H9 (cell line): ENCODE results near the gene APOL1. TPM values are rescaled to one million over a fixed set of nuclear protein-coding genes. Genes with fewer than 3 reads are reported as not detected.
A peak's percentile ranks its signal among the peaks of the same experiment; 100 is the strongest.

Source experiments
- DNase-seq: peaks from one replicate; pipeline ENCODE4 v3.0.0-alpha.2; 2017
- H2AFZ ChIP-seq: one replicate; pipeline ENCODE4 v1.6.1; 2013; ENCODE audit warnings: mild to moderate bottlenecking, low read length, control low read depth, moderate library complexity
- H2AK5ac ChIP-seq: 2 replicates; pipeline ENCODE4 v1.6.1; 2013; ENCODE audit warnings: low read length, control low read depth, mixed read lengths; ENCODE audit not compliant: insufficient read length
- H2BK120ac ChIP-seq: one replicate; pipeline ENCODE4 v1.6.1; 2013; ENCODE audit warnings: low read depth, mild to moderate bottlenecking, low read length, control low read depth, inconsistent platforms; ENCODE audit not compliant: poor library complexity, severe bottlenecking
- H2BK12ac ChIP-seq: 2 replicates; pipeline ENCODE4 v1.6.1; 2013; ENCODE audit warnings: low read length, control low read depth, mixed read lengths, low read depth; ENCODE audit not compliant: insufficient read length
- H2BK15ac ChIP-seq: 2 replicates; pipeline ENCODE4 v1.6.1; 2013; ENCODE audit warnings: low read depth, low read length, control low read depth
- H2BK20ac ChIP-seq: one replicate; pipeline ENCODE4 v1.6.1; 2013; ENCODE audit warnings: low read depth, mild to moderate bottlenecking, low read length, control low read depth, inconsistent platforms; ENCODE audit not compliant: poor library complexity, severe bottlenecking
- H2BK5ac ChIP-seq: 2 replicates; pipeline ENCODE4 v1.6.1; 2013; ENCODE audit warnings: low read length, control low read depth, mixed read lengths; ENCODE audit not compliant: insufficient read length
- H3K14ac ChIP-seq: 2 replicates; pipeline ENCODE4 v1.6.1; 2013; ENCODE audit warnings: low read length, control low read depth; ENCODE audit not compliant: insufficient read depth
- H3K18ac ChIP-seq: 2 replicates; pipeline ENCODE4 v1.6.1; 2013; ENCODE audit warnings: low read depth, mild to moderate bottlenecking, mixed read lengths, low read length, control low read depth; ENCODE audit not compliant: insufficient read length
- H3K23ac ChIP-seq: 2 replicates; pipeline ENCODE4 v1.6.1; 2013; ENCODE audit warnings: low read length, control low read depth, mixed read lengths, low read depth; ENCODE audit not compliant: insufficient read length
- H3K23me2 ChIP-seq: 2 replicates; pipeline ENCODE4 v1.6.1; 2013; ENCODE audit warnings: low read depth, mild to moderate bottlenecking, mixed read lengths, low read length, control low read depth; ENCODE audit not compliant: insufficient read length, poor library complexity, severe bottlenecking
- H3K27ac ChIP-seq: 2 replicates; pipeline ENCODE4 v1.5.1; 2013; ENCODE audit warnings: low read length, control low read depth, mixed read lengths, low read depth; ENCODE audit not compliant: insufficient read length
- H3K27me3 ChIP-seq: 2 replicates; pipeline ENCODE4 v1.6.1; 2013; ENCODE audit warnings: low read length, control low read depth, inconsistent platforms; ENCODE audit not compliant: insufficient read depth
- H3K4ac ChIP-seq: 2 replicates; pipeline ENCODE4 v1.6.1; 2013; ENCODE audit warnings: low read depth, mild to moderate bottlenecking, control low read depth, inconsistent platforms, low read length, moderate library complexity
- H3K4me1 ChIP-seq: 2 replicates; pipeline ENCODE4 v1.6.1; 2013; ENCODE audit warnings: low read length, control low read depth, inconsistent platforms; ENCODE audit not compliant: insufficient read depth
- H3K4me2 ChIP-seq: 2 replicates; pipeline ENCODE4 v1.6.1; 2013; ENCODE audit warnings: low read length, control low read depth, mixed read lengths; ENCODE audit not compliant: insufficient read length, insufficient read depth
- H3K56ac ChIP-seq: 2 replicates; pipeline ENCODE4 v1.6.1; 2013; ENCODE audit warnings: low read depth, mild to moderate bottlenecking, mixed read lengths, low read length, control low read depth; ENCODE audit not compliant: insufficient read length
- H3K79me1 ChIP-seq: 2 replicates; pipeline ENCODE4 v1.6.1; 2013; ENCODE audit warnings: low read depth, mild to moderate bottlenecking, moderate library complexity, low read length, control low read depth, inconsistent platforms; ENCODE audit not compliant: insufficient read depth, poor library complexity, severe bottlenecking
- H3K79me2 ChIP-seq: 2 replicates; pipeline ENCODE4 v1.6.1; 2013; ENCODE audit warnings: low read length, control low read depth, inconsistent platforms; ENCODE audit not compliant: insufficient read depth
- H3K9ac ChIP-seq: 2 replicates; pipeline ENCODE4 v1.6.1; 2013; ENCODE audit warnings: low read length, control low read depth, mixed read lengths; ENCODE audit not compliant: insufficient read length; ENCODE audit errors: extremely low read depth
- H3K9me3 ChIP-seq: one replicate; pipeline ENCODE4 v1.6.1; 2013; ENCODE audit warnings: low read depth, low read length, inconsistent platforms; ENCODE audit not compliant: control insufficient read depth
- H3T11ph ChIP-seq: one replicate; pipeline ENCODE4 v1.6.1; 2013; ENCODE audit warnings: mild to moderate bottlenecking, low read length, control low read depth, inconsistent platforms
- H4K20me1 ChIP-seq: one replicate; pipeline ENCODE4 v1.6.1; 2013; ENCODE audit not compliant: control insufficient read depth, insufficient read length, insufficient read depth
- H4K5ac ChIP-seq: 2 replicates; pipeline ENCODE4 v1.6.1; 2013; ENCODE audit warnings: low read depth, mild to moderate bottlenecking, mixed read lengths, low read length, control low read depth; ENCODE audit not compliant: insufficient read length
- H4K8ac ChIP-seq: replicated peaks from 2 replicates; pipeline ENCODE4 v1.6.1; 2013; ENCODE audit warnings: low read length, control low read depth, mixed read lengths, low read depth; ENCODE audit not compliant: insufficient read length
- H4K91ac ChIP-seq: 2 replicates; pipeline ENCODE4 v1.6.1; 2013; ENCODE audit warnings: low read depth, mild to moderate bottlenecking, moderate library complexity, mixed read lengths, low read length, control low read depth; ENCODE audit not compliant: insufficient read length
- H3K27ac Mint-ChIP-seq, 3 experiments: 2 replicates in 2 of 3; 3 replicates in 1 of 3; pipeline ENCODE4 v1.8.0; 2020 to 2021; ENCODE audit warnings: mixed read lengths in 3 of 3, mild to moderate bottlenecking in 1 of 3, moderate library complexity in 1 of 3
- H3K27me3 Mint-ChIP-seq: 2 replicates; pipeline ENCODE4 v1.8.0; 2021; ENCODE audit warnings: low read depth, mild to moderate bottlenecking, moderate library complexity, mixed read lengths
- H3K36me3 Mint-ChIP-seq, 3 experiments: 2 replicates in 2 of 3; 3 replicates in 1 of 3; pipeline ENCODE4 v1.8.0; 2020 to 2021; ENCODE audit warnings: low read depth in 3 of 3, mixed read lengths in 3 of 3; ENCODE audit not compliant: insufficient read depth in 1 of 3
- H3K4me1 Mint-ChIP-seq, 2 experiments: 2 replicates each; pipeline ENCODE4 v1.8.0; 2020; ENCODE audit warnings: mixed read lengths in 2 of 2
- H3K4me3 Mint-ChIP-seq, 2 experiments: 2 replicates in 1 of 2; 3 replicates in 1 of 2; pipeline ENCODE4 v1.8.0; 2020 to 2021; ENCODE audit warnings: mild to moderate bottlenecking in 2 of 2, mixed read lengths in 2 of 2, moderate library complexity in 1 of 2
- H3K9me3 Mint-ChIP-seq, 2 experiments: 2 replicates in 1 of 2; 3 replicates in 1 of 2; pipeline ENCODE4 v1.8.0; 2020; ENCODE audit warnings: mild to moderate bottlenecking in 2 of 2, mixed read lengths in 2 of 2, moderate library complexity in 1 of 2
- WGBS: extraction: QIAGEN DNeasy Blood & Tissue Kit; methylation state at CpG from one replicate; pipeline ENCODE4 v1.1.7; 2013; ENCODE audit warnings: missing lambda C conversion rate, low lambda C conversion rate, mixed read lengths; ENCODE audit not compliant: insufficient read length; ENCODE audit errors: extremely low coverage; 5-methylcytosine and 5-hydroxymethylcytosine counted together
- total RNA-seq: library from RNA; stranded (reverse); gene quantifications from 2 replicates; pipeline ENCODE4 v1.2.1, GENCODE V29; 2021
- TF ChIP-seq, protein P1 (sequence below): fragments of 200-600 bp; sonication (generic); conservative IDR thresholded peaks from 3 replicates; pipeline ENCODE4 v1.8.0; 2021; ENCODE audit warnings: antibody characterized with exemption, mild to moderate bottlenecking

Gene APOL1
- total RNA-seq, 1 experiment from 2014 or later, result not detected

DNA sequence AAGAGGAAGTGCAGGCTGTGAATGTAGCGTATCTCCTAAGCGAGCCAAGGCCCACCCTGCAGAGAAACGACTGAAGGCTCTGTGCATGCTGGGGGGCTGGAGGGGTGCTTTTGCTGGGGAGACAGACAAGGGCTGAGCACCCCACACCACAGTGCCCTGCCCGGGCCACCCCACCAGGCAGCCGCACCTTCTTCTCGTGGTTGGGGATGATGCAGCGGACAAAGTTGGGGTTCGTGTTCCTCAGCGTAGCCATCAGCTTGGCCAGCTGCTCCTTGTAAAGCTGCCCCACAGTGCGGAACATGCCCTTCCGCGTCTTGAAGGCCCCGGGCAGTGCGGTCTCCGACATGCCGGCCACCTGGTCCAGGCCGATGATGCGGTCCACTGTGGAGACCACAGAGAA, 53.3 kb downstream of the APOL1 start:
- Histone ChIP-seq H4K5ac (no peak overlapping the region), H3K79me1 (no peaks in the 10 kb centered on the region), H3K4ac (no peak overlapping the region), H3K4me2 (no peak overlapping the region), H2AK5ac (no peak overlapping the region), H3T11ph (no peak overlapping the region), H3K56ac (no peak overlapping the region), H3K23ac (no peak overlapping the region), H3K4me1 (no peaks in the 10 kb centered on the region), H2AFZ (no peak overlapping the region), H3K18ac (no peak overlapping the region), H4K20me1 (no peaks in the 10 kb centered on the region), H3K27me3 (no peaks in the 10 kb centered on the region), H2BK120ac (no peak overlapping the region), H2BK15ac (no peak overlapping the region), H3K23me2 (no peaks in the 10 kb centered on the region), H2BK5ac (no peak overlapping the region), H4K91ac (no peak overlapping the region), H3K9me3 (no peaks in the 10 kb centered on the region), H3K79me2 (no peaks in the 10 kb centered on the region), H3K27ac (no peak overlapping the region), H3K9ac (no peak overlapping the region), H2BK12ac (no peak overlapping the region), H4K8ac (no peak overlapping the region), H3K14ac (no peak overlapping the region), H2BK20ac (no peak overlapping the region)
- TF ChIP-seq, protein P1, sequence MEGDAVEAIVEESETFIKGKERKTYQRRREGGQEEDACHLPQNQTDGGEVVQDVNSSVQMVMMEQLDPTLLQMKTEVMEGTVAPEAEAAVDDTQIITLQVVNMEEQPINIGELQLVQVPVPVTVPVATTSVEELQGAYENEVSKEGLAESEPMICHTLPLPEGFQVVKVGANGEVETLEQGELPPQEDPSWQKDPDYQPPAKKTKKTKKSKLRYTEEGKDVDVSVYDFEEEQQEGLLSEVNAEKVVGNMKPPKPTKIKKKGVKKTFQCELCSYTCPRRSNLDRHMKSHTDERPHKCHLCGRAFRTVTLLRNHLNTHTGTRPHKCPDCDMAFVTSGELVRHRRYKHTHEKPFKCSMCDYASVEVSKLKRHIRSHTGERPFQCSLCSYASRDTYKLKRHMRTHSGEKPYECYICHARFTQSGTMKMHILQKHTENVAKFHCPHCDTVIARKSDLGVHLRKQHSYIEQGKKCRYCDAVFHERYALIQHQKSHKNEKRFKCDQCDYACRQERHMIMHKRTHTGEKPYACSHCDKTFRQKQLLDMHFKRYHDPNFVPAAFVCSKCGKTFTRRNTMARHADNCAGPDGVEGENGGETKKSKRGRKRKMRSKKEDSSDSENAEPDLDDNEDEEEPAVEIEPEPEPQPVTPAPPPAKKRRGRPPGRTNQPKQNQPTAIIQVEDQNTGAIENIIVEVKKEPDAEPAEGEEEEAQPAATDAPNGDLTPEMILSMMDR, result no peak
- no peak overlapping the region for H3K4me3 Mint-ChIP-seq
- H3K27ac Mint-ChIP-seq, result 0 out of 7 replicates have a peak overlapping the region, but pooled peaks of 1 of the 3 experiments have one; percentile 55
- 0 out of 4 replicates have a peak, but pooled peaks cover 0 to 3% of the 10 kb centered on the region in 2 experiments for H3K4me1 Mint-ChIP-seq
- H3K36me3 Mint-ChIP-seq, result peaks cover 52 to 89% (median 79%) of the 10 kb centered on the region in 3 experiments
- no peaks in the 10 kb centered on the region for H3K27me3 Mint-ChIP-seq
- WGBS, result no CpG with 5 or more reads among the region's 18 CpGs
- H3K9me3 Mint-ChIP-seq, result no peaks in the 10 kb centered on the region
- no peak for DNase-seq
